PC-9 (cell line): Measurements from ENCODE around the gene CYP4F2.

Experiments used
- CTCF ChIP-seq: fragments of 200-600 bp; sonication (generic); conservative IDR thresholded peaks from 2 replicates; pipeline ENCODE4 v1.6.1; 2017; ENCODE audit warnings: mixed run types, antibody characterized with exemption, mild to moderate bottlenecking, moderate library complexity
- EZH2 ChIP-seq: fragments of 200-600 bp; sonication (generic); IDR thresholded peaks from 2 replicates; pipeline ENCODE4 v1.8.0; 2017; ENCODE audit warnings: antibody characterized with exemption, low read depth

- no peak for TF ChIP-seq CTCF
- no peak for TF ChIP-seq EZH2
These were observed 3.5 kb downstream of the CYP4F2 start for GRCh38 chr19:15894359-15894758.
